T-helper 9 cell (primary cell): ENCODE results near the gene SEPTIN12.

Experiments used
- DNase-seq: peaks from one replicate; pipeline ENCODE4 v3.0.0-alpha.2; 2020

SEPTIN12 gene

GRCh38 chr16:4783951-4784336 is 4.2 kb downstream of the SEPTIN12 start:
- DNase-seq: no peak

- DNase-seq: no peak
Measured at GRCh38 chr16:4783251-4783950, 4.7 kb downstream of the SEPTIN12 start.

GRCh38 chr16:4780235-4780634 is 7.9 kb downstream of the SEPTIN12 start:
- no peak for DNase-seq

- no peak for DNase-seq
Measured at GRCh38 chr16:4778050-4778392, 10.1 kb downstream of the SEPTIN12 start.

GRCh38 chr16:4777339-4778049 is 10.7 kb downstream of the SEPTIN12 start:
- DNase-seq: no peak

GRCh38 chr16:4776141-4776705 is 11.9 kb downstream of the SEPTIN12 start:
- no peak for DNase-seq

- no peak for DNase-seq
Measured at GRCh38 chr16:4775005-4775404, 13.1 kb downstream of the SEPTIN12 start.

GRCh38 chr16:4772351-4772750 is 15.8 kb downstream of the SEPTIN12 start:
- DNase-seq: no peak

- no peak for DNase-seq
Measured at GRCh38 chr16:4771646-4772045, 16.5 kb downstream of the SEPTIN12 start.

GRCh38 chr16:4769306-4769638 is 18.9 kb downstream of the SEPTIN12 start:
- no peak for DNase-seq

- peak; percentile 72 for DNase-seq
Measured at GRCh38 chr16:4768549-4769305, 19.4 kb downstream of the SEPTIN12 start.

GRCh38 chr16:4767872-4768548 is 20.1 kb downstream of the SEPTIN12 start:
- DNase-seq: no peak

GRCh38 chr16:4766875-4767628 is 21.1 kb downstream of the SEPTIN12 start, which contains the start of gene ZNF500:
TSS of gene ZNF500 (minus strand) at chr16:4767162. CDS start at chr16:4765978, 1,184 bp downstream.
- peak; percentile 92 for DNase-seq

- DNase-seq: no peak
Measured at GRCh38 chr16:4765511-4766474, 22.4 kb downstream of the SEPTIN12 start.

GRCh38 chr16:4763791-4764190 is 24.4 kb downstream of the SEPTIN12 start:
- DNase-seq: no peak

- no peak for DNase-seq
Measured at GRCh38 chr16:4762205-4762604, 25.9 kb downstream of the SEPTIN12 start.

- DNase-seq: no peak
Measured at GRCh38 chr16:4760221-4760910, 27.8 kb downstream of the SEPTIN12 start.

- DNase-seq: no peak
Measured at GRCh38 chr16:4755687-4756086, 32.5 kb downstream of the SEPTIN12 start.

GRCh38 chr16:4754865-4755264 is 33.3 kb downstream of the SEPTIN12 start:
- no peak for DNase-seq

- no peak for DNase-seq
Measured at GRCh38 chr16:4753227-4753626, 34.9 kb downstream of the SEPTIN12 start.
